GM12891 (cell line): ENCODE measurements around the gene CXXC5.

Source experiments
- POLR2A ChIP-seq: IDR thresholded peaks from 2 replicates; pipeline ENCODE4 v1.6.1; 2011; ENCODE audit warnings: low read depth, low read length, control low read depth
- POLR2AphosphoS5 ChIP-seq: IDR thresholded peaks from 2 replicates; pipeline ENCODE4 v1.6.1; 2011; ENCODE audit warnings: low read depth, low read length, control low read depth
- TAF1 ChIP-seq: IDR thresholded peaks from 2 replicates; pipeline ENCODE4 v1.6.1; 2011; ENCODE audit warnings: low read depth, low read length, control low read depth

- TF ChIP-seq POLR2A, result no peak
- TF ChIP-seq TAF1, result no peak
- no peak for TF ChIP-seq POLR2AphosphoS5
These were observed 20.1 kb downstream of the CXXC5 start for GRCh38 chr5:139668064-139668880.
